GM10847 (cell line): ENCODE results near the gene FIZ1.

Experiments used
- POLR2A ChIP-seq: IDR thresholded peaks from 2 replicates; pipeline ENCODE4 v1.6.1; 2011; ENCODE audit not compliant: insufficient read length; ENCODE audit errors: extremely low read depth

FIZ1 gene

GRCh38 chr19:55596304-55596703 is 3.0 kb downstream of the FIZ1 start:
- TF ChIP-seq POLR2A, result no peak

- no peak for TF ChIP-seq POLR2A
Measured at GRCh38 chr19:55594996-55595545, 4.2 kb downstream of the FIZ1 start.

- TF ChIP-seq POLR2A, result no peak
Measured at GRCh38 chr19:55593096-55593772, 6.1 kb downstream of the FIZ1 start.

GRCh38 chr19:55592391-55593090 is 6.8 kb downstream of the FIZ1 start:
- TF ChIP-seq POLR2A, result no peak

GRCh38 chr19:55591555-55591954 is 7.8 kb downstream of the FIZ1 start:
- TF ChIP-seq POLR2A, result no peak

GRCh38 chr19:55590617-55591016 is 8.7 kb downstream of the FIZ1 start:
- no peak for TF ChIP-seq POLR2A

- TF ChIP-seq POLR2A, result no peak
Measured at GRCh38 chr19:55590109-55590508, 9.2 kb downstream of the FIZ1 start.

GRCh38 chr19:55588738-55589137 is 10.6 kb downstream of the FIZ1 start:
- no peak for TF ChIP-seq POLR2A

- no peak for TF ChIP-seq POLR2A
Measured at GRCh38 chr19:55586976-55587668, 12.2 kb downstream of the FIZ1 start.

GRCh38 chr19:55585658-55586339 is 13.5 kb downstream of the FIZ1 start:
- TF ChIP-seq POLR2A, result no peak

- no peak for TF ChIP-seq POLR2A
Measured at GRCh38 chr19:55584871-55585270, 14.4 kb downstream of the FIZ1 start.

GRCh38 chr19:55581823-55582223 is 17.5 kb downstream of the FIZ1 start:
- TF ChIP-seq POLR2A, result no peak

- TF ChIP-seq POLR2A, result no peak
Measured at GRCh38 chr19:55581145-55581822, 18.0 kb downstream of the FIZ1 start.

- TF ChIP-seq POLR2A, result peak; percentile 37
Measured at GRCh38 chr19:55580628-55581144, 18.6 kb downstream of the FIZ1 start, which contains the start of gene ZNF579. TSS of gene ZNF579 (minus strand) at chr19:55580848. CDS start at chr19:55579639, 1,209 bp downstream.

GRCh38 chr19:55579766-55580621 is 19.3 kb downstream of the FIZ1 start:
- no peak for TF ChIP-seq POLR2A
